ENCODE data around the gene ZNF534. TPM values are rescaled to one million over a fixed set of nuclear protein-coding genes. Genes with fewer than 3 reads are reported as not detected.

Gene ZNF534
- total RNA-seq, result under 1 TPM in 1 of 2 donors, not detected in 1; 0.35 TPM
- polyA plus RNA-seq (ENCODE audit: insufficient read length in 6 of 6), result 1 to 10 TPM in 2 of 6 donors, under 1 TPM in 4; 0.36 to 2.1 (median 0.55) TPM
- long read RNA-seq, donor 1, result 0 reads
- long read RNA-seq, donor 2, result 0 reads
- long read RNA-seq, donor 3, result 0 reads
- long read RNA-seq, donor 4, result 0 reads
- long read RNA-seq, donor 5, result 0 reads
- long read RNA-seq, donor 6, result 0 reads
- long read RNA-seq, donor 7, result 0 reads
- long read RNA-seq, donor 8, result 0 reads
- long read RNA-seq, donor 9, result 0 reads
- long read RNA-seq, donor 10, result 0 reads
- long read RNA-seq, donor 11, result 0 reads
- long read RNA-seq, donor 12, result 0 reads

- H3K4me3 ChIP-seq, result no peak within 1 kb of the TSS
- no peak for ATAC-seq
- H3K4me1 ChIP-seq, result no peaks in the 10 kb centered on the region
- H3K27me3 ChIP-seq, result no peaks in the 10 kb centered on the region
- no peak for DNase-seq
- TF ChIP-seq, protein P1, sequence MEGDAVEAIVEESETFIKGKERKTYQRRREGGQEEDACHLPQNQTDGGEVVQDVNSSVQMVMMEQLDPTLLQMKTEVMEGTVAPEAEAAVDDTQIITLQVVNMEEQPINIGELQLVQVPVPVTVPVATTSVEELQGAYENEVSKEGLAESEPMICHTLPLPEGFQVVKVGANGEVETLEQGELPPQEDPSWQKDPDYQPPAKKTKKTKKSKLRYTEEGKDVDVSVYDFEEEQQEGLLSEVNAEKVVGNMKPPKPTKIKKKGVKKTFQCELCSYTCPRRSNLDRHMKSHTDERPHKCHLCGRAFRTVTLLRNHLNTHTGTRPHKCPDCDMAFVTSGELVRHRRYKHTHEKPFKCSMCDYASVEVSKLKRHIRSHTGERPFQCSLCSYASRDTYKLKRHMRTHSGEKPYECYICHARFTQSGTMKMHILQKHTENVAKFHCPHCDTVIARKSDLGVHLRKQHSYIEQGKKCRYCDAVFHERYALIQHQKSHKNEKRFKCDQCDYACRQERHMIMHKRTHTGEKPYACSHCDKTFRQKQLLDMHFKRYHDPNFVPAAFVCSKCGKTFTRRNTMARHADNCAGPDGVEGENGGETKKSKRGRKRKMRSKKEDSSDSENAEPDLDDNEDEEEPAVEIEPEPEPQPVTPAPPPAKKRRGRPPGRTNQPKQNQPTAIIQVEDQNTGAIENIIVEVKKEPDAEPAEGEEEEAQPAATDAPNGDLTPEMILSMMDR (IDR thresholded peaks at IDR 0.05), result no peak
- intact Hi-C loops (cut with DNase I), result no loop called here
- H3K36me3 ChIP-seq, result no peaks in the 10 kb centered on the region
- peaks cover 0 to 100% of the 10 kb centered on the region in 2 donors for H3K9me3 ChIP-seq
- no peak within 1 kb of the TSS for H3K27ac ChIP-seq
Measured at GRCh38 chr19:52428937-52429336, at the start of gene ZNF534. Gene ZNF534, plus strand, starts transcription at chr19:52429148. Its CDS starts 2,327 bp downstream, at chr19:52431475.

DNA sequence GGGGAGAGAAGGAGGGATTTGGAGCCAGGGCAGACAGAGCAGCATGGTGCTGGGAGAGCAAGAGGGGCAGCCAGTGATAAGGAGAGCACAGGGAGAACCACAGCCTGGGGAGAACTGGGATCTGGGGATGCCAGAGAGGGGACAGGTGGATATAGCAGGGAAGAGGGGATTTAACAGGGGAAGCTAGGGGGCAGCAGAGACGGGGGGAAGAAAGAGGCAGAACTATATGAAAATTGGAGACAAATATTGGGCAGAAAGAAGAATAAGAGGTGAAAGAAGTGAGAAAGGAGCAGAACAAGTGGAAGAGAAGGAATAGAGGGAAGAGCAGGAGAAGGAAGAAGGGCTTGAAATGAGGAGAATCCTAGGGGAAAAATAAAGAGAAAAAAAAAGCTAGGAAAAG lies 37.8 kb upstream of the ZNF534 start:
- peaks cover 3 to 97% of the 10 kb centered on the region in 2 donors for H3K9me3 ChIP-seq
- no peak for DNase-seq
- TF ChIP-seq, protein P1 (IDR thresholded peaks at IDR 0.05), result no peak
- intact Hi-C loops (cut with DNase I), result no loop called here
- no peak overlapping the region for H3K4me3 ChIP-seq
- no peaks in the 10 kb centered on the region for H3K27me3 ChIP-seq
- no peaks in the 10 kb centered on the region for H3K4me1 ChIP-seq
- H3K36me3 ChIP-seq, result peaks cover 0 to 67% of the 10 kb centered on the region in 2 donors
- H3K27ac ChIP-seq, result no peak overlapping the region
- no peak for ATAC-seq

- Histone ChIP-seq H3K4me1 (peaks cover 0 to 9% of the 10 kb centered on the region in 2 donors), H3K27me3 (no peaks in the 10 kb centered on the region), H3K36me3 (peaks cover 0 to 59% of the 10 kb centered on the region in 2 donors), H3K27ac (peak within 1 kb of the TSS in 1 of 2 donors; percentile 69), H3K9me3 (peaks cover 3 to 74% of the 10 kb centered on the region in 2 donors), H3K4me3 (peak within 1 kb of the TSS; percentile 55 to 60)
- DNase-seq (peak; percentile 88 to 96 (median 96)), ATAC-seq (peak; percentile 100)
- intact Hi-C loops (cut with DNase I), result no loop called here
- TF ChIP-seq, protein P1 (IDR thresholded peaks at IDR 0.05), result no peak
Measured at GRCh38 chr19:52397310-52398080, 31.5 kb upstream of the ZNF534 start, which contains the start of gene ZNF528. Gene ZNF528, plus strand, starts transcription at chr19:52397849. Its CDS starts 4,165 bp downstream, at chr19:52402014.

- H3K4me1 ChIP-seq, result peaks cover 0 to 9% of the 10 kb centered on the region in 2 donors
- ATAC-seq, result peak; percentile 52
- TF ChIP-seq, protein P1 (IDR thresholded peaks at IDR 0.05), result no peak
- peak in 1 of 4 donors; percentile 6 for DNase-seq
- no peaks in the 10 kb centered on the region for H3K27me3 ChIP-seq
- intact Hi-C loops (cut with DNase I), result no loop called here
- H3K27ac ChIP-seq, result peak overlapping the region in 1 of 2 donors; percentile 69
- H3K4me3 ChIP-seq, result peak overlapping the region; percentile 55 to 60
- peaks cover 0 to 61% of the 10 kb centered on the region in 2 donors for H3K36me3 ChIP-seq
- H3K9me3 ChIP-seq, result peaks cover 3 to 74% of the 10 kb centered on the region in 2 donors
Measured at GRCh38 chr19:52398081-52398441, 30.9 kb upstream of the ZNF534 start.

DNA sequence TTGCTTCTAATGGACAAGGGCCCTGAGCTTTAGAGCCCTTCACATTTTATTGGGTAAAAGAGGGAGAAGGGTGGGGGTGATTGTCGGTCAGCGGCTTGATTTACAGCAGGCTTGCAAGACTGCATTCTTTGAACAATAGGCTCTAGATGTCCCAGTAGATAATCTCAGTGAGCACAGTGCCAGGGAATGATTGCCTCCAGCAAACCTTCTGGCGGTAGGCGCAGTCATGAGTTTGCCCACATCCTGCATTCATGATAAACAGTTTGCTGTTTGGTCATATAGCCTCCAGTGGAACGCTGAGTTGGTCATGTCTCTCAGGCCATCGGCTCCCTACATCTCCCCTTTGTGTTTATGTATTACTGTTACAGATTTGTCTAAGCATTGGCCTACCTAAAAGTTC lies 18.7 kb upstream of the ZNF534 start:
- H3K27ac ChIP-seq, result no peak overlapping the region
- ATAC-seq, result no peak
- H3K9me3 ChIP-seq, result peaks cover 9 to 100% of the 10 kb centered on the region in 2 donors

More for the DNA sequence above, 18.7 kb upstream of the ZNF534 start:
- Histone ChIP-seq H3K4me3 (no peak overlapping the region), H3K4me1 (no peaks in the 10 kb centered on the region), H3K27me3 (no peaks in the 10 kb centered on the region), H3K36me3 (peaks cover 0 to 99% of the 10 kb centered on the region in 2 donors)
- intact Hi-C loops (cut with DNase I), result no loop called here
- TF ChIP-seq, protein P1 (IDR thresholded peaks at IDR 0.05), result no peak
- DNase-seq, result no peak
